Caki2 (cell line): ENCODE results near the gene RHBDL3. TPM values are rescaled to one million over a fixed set of nuclear protein-coding genes. Genes with fewer than 3 reads are reported as not detected.
"Not testable (repeated sequence)": the region's sequence is repeated elsewhere in the genome, so short reads cannot be mapped to it uniquely, and the experiment has no call there.

Experiments used
- DNase-seq: peaks from one replicate; pipeline ENCODE4 v3.0.0-alpha.2; 2015; ENCODE audit warnings: low read depth
- in situ Hi-C: cut with HindIII; loops from 2 replicates; pipeline ENCODE4 v1.10.0; 2016; ENCODE audit warnings: low sequenced_read_pairs, low pct_unique_long_range_greater_than_20kb, mixed read lengths
- total RNA-seq: library from RNA; depleted of rRNA; stranded (reverse); fragments of >200 nt; shearing (Covaris generic); gene quantifications from 2 replicates; pipeline ENCODE4 v1.2.3, GENCODE V29; 2014; ENCODE audit warnings: low replicate concordance; rRNA removed

The RHBDL3 gene, protein sequence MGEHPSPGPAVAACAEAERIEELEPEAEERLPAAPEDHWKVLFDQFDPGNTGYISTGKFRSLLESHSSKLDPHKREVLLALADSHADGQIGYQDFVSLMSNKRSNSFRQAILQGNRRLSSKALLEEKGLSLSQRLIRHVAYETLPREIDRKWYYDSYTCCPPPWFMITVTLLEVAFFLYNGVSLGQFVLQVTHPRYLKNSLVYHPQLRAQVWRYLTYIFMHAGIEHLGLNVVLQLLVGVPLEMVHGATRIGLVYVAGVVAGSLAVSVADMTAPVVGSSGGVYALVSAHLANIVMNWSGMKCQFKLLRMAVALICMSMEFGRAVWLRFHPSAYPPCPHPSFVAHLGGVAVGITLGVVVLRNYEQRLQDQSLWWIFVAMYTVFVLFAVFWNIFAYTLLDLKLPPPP
- 4.5 and 7.2 TPM in 2 replicates for total RNA-seq

DNA sequence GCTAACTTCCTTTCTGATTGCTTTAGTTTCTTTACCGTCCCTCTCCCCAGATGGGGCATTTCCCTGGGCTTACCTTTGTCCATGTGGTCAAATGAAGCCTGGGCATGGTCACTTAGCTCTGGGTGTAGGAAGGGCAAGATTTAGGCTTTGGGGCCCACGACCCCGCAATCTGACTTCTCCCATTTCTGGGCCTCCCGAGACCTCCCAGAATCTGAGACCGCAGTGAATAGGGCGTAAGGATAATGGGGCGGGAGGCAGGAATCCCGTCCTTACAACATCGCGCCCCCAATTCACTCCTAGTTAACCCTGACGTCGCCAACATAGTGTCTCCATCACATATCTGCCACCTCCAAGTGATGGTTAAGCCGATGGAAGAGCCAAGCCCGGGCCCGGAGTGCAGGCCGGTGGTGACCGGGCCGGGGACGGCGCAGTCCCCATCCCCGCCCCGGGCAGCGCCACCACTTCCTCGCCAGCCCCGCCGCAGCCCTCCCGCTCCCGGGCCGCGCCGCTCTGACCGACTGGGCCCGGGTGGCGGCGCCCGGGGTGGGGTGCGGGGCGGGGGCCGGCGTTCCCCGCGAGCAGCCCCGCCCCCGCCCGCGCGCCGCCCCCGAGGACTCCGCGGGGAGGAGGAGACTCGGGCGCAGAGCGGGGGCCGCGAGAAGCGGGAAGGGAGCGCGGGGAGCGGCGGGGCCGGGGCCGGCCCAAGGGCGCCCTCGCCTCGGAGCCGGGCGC is at the start of gene RHBDL3:
TSS of gene RHBDL3 (plus strand) at position 641 of the 732 bp plus-strand sequence. CDS start 358 bp downstream, outside the sequence.
- in situ Hi-C loops, result no loop called here
- DNase-seq, result no peak

DNA sequence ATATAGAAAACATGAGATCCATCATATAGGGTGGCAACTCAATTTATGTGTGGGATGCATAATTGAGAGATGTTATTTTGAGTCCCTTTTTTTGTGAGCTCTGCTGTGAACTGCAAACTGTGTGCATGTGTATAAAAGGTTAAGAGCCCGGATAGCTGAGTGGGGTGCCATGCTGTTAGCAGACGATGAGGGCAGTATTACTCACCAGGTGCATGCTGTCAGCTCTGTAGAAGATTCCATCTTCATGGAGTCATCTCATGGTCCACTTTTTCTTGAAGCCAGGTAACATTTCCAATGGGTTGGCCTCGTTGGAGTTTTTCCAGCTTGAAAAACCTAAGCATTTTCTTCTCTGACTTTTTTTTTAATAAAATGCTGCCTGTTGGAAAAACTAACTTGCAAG is 43.0 kb upstream of the RHBDL3 start:
- in situ Hi-C loops, result no loop called here
- no peak for DNase-seq

DNA sequence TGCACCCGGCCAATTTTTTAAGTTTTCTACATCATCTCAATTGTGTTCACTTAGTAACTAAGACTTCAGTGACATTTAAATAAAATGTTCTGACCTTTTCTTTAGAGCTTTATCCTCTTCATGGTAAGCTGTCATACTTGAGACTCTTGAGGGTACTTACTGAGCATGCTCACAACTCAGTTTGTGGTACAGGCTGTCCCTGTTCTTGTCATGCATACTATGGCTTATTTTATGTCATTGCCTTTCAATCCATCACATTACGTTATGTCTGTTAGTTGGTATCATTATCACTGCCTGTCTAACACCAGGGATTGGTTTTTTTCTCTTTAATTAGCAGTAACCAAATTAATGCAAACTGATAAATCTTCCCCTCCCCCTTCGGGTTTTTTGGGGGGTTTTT is 41.9 kb upstream of the RHBDL3 start:
- in situ Hi-C loops, result no loop called here
- DNase-seq, result no peak

DNA sequence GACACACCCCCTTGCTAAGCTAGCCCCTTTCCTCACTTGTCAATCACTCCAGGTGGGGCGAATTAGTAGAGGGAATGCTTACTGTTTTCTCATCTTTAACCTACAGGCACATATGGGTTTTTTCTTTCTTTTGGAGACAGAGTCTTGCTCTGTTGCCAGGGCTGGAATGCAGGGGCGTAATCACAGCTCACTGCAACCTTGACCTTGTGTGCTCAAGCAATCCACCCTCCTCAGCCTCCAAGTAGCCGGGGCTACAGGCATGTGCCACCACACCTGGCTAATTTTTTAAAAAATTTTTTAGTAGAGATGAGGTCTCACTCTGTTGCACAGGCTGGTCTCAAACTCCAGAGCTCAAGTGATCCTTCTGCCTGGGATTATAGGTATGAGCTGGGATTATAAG is 38.7 kb upstream of the RHBDL3 start:
- DNase-seq, result no peak
- in situ Hi-C loops, result no loop called here

DNA sequence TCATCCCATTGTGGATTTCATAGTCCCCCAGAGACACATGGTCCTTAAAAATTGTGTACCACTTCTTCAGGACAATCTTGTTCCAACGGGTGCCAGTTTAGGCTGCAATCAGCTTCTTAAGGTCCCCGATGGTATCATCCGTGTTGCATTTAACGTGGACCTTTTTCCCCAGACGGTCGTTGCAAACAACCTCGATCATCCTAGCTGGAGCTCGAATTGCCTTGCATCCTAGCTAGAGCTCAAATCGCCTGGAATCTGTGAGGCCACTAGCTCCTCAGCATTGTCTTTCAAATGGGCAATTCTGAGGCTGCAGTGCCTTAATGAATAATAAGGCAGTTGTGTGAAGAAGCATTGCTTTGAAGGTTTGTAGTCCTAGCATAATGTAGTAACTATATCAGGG is 37.7 kb upstream of the RHBDL3 start:
- in situ Hi-C loops, result no loop called here
- no peak for DNase-seq

DNA sequence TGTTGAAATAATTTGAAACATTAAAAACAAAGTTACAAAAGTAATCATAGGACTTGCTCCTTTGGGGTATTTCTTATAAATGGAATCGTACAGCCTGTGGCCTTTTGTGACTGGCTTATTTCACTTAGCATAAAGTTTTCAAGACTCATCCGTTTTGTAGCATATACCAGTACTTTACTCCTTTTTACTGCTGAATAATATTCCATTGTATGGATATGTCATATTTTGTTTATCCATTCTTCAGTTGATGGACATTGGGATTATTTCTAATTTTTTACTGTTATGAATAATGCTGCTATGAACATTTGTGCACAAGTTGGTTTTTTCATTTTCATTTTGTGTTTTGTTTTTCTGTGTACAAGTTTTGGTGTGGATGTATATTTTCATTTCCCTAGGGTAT is 30.0 kb upstream of the RHBDL3 start:
- no peak for DNase-seq
- in situ Hi-C loops, result no loop called here

DNA sequence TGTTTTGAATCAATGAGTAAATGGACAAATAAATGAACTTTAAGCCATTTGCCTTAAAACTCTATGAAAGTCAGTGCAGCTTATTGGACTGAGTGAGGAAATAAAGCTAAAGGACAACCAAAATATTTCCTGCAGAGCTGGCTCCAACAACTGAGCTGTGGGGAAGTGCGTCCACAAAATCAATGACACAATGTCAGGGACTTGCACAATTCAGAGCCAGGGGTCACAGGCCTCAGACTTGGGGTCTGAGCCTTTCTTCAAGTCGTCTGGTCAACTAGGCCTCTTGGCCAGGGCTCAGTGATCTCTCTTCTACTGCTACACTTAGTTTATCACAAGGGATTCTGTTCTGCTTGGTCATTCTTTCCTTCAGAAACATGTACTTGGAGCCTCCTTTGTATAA is 26.2 kb upstream of the RHBDL3 start:
- DNase-seq, result no peak
- in situ Hi-C loops, result no loop called here

DNA sequence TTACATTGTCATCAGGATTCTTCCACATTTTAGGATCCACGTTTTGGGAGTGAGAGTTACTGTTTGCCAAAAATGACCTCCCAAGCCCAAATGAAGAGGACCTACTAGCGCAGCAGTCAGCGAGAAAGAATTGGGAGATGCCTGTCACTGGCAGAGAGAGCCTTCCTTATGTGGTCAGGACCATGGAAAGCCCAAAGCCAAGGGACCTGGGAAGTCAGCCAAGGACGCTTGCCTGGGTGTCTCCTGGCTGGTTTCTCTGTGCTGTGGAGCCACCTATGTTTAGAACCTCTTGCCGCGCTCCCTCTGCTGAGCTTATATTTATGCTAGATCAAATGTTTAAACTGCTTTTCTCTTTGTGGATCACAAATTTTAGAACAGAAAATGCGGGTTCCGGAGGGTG is 24.9 kb upstream of the RHBDL3 start:
- DNase-seq, result no peak
- in situ Hi-C loops, result no loop called here

DNA sequence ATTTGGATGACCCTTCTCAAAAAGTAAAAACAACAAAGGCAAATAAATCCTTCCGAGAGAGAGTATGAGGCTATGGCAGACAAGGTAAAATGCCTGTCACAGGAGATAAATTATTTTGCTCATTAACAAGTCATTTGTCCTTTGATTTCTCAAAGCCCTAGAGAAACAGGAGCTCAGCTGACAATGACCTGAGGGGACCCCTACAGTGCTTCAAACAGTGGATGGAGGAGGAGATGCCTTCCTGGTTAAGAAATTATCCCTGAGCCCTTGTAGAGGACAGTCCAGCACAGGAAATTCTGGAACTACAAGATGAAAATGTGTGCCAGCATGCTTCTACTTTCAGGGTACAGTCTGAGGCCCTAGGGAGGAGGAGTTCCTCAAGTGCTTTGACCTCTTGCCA is 24.0 kb upstream of the RHBDL3 start:
- DNase-seq, result no peak
- in situ Hi-C loops, result no loop called here

DNA sequence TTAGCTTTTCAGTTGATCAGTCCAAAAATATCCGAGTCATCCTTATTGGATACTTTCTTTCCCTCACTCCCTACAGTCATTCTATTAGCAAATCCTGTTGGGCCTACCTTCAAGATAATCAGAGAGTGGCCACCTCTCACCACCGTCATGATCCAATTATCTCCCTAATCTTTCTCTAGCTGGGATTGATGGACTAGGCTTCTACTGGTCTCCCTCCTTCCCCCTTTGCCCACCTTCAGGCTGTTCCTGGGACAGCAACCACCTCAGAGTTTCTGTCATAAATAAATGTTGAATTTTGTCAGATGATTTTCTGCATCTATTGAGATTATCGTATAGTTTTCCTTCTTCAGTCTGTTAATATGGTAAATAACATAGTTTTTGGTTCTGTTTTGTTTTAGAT is 16.2 kb upstream of the RHBDL3 start:
- no peak for DNase-seq
- in situ Hi-C loops, result no loop called here

DNA sequence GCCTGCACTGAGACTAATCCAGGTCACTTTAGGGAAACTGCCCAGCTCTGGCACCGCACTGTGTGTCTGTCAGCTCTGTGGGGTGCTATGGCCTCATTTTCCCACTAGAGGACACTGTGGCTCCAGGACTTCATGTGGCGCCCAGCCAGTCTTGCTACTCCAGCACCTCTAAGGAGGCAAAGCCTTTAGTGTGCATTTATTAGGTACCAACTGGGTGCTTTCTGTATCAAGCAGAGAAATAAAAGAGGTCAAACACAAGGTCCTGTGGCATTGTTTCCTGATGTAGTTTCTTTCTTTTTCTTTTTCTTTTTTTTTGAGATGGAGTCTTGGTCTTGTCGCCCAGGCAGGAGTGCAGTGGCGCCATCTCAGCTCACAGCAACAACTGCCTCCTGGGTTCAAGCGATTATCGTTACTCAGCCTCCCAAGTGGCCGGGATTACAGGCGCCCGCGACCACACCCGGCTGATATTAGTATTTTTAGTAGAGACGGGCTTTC is 12.5 kb upstream of the RHBDL3 start:
- peak; percentile 60 for DNase-seq
- in situ Hi-C loops, result no loop called here

DNA sequence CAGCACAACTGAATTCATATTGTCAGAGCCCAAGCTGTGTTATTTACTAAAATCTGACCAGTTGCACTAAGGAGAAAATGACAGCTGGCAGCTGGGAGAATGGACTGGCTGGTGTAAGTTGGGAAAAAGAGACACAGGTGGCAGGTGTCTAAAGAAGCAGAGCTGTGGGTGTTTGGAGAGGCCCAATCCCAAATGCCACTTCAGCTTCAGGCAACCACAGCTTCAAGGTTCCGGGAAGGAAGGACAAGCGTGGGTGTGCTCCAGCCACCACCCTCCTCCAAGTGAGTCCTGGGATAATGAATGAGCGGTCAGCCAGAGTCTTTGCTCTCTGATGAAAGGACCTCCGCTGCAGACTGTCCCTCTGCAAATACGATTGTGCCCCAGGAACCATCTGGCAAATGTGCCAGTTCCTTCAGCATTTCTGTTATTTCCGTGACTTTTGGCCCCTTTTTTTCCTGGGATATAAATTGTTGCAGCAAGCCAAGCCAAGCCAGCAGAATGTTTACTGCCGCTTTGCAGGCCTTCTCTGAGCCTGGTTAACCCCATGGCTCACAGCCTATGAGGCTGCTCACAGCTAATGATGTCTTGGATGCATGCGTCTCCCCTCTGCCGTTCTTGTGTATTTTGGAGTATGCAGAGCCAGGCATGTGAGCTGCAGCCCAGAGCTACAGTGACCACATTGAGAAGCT is 9.5 kb upstream of the RHBDL3 start:
- DNase-seq, result no peak
- in situ Hi-C loops, result no loop called here

DNA sequence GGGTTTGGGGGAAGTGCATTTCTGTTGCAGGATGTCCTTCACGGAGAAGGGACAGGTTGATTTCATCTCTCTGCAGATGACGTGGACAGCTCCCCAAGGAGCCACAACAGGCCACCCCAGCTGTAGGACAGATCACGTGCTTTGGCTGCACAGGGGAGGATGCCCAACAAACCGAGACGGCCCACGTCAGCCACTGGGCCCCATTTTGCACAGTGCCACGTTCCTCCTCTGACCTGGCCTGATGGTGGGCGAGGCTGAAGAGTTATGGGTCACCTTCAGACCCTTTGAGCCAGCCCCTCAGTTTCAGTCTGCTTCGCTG is 9.0 kb upstream of the RHBDL3 start:
- in situ Hi-C loops, result no loop called here
- no peak for DNase-seq

DNA sequence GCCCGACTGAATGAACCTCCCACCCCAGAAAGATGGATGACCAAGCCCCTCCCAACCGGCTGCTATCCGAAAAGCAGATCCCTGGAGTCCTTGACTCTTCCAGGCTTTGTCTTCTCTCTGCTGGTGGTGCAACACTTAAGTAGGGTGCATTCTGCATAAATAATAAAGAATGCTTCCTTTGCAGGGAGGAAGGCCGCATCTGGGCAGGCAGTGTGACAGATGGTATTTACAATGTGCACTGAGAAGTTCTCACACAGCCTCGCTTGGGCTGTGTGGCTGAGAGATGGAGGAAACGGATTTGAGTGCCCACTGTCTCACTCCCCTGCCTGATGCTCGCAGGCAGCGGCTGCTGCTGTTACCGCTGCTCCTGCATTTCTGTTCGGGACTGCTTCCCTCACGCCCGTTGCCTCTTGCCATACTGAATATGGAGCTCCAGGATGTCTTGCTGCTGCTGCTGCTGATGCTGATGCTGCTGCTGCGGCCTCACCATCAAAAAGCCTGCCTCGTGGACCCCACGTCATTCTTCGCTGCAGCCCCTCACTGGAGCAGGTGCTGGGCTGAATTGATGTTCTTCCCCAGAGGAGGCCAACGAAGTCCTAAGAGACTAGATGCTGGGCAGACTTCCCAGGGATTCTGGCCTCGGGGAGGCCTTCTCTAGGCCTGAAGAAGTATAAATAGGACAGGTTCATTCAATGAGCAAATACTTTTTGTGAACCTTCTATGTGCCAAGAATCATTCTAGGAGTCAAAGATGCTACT is 7.1 kb upstream of the RHBDL3 start:
- in situ Hi-C loops, result no loop called here
- DNase-seq, result no peak

DNA sequence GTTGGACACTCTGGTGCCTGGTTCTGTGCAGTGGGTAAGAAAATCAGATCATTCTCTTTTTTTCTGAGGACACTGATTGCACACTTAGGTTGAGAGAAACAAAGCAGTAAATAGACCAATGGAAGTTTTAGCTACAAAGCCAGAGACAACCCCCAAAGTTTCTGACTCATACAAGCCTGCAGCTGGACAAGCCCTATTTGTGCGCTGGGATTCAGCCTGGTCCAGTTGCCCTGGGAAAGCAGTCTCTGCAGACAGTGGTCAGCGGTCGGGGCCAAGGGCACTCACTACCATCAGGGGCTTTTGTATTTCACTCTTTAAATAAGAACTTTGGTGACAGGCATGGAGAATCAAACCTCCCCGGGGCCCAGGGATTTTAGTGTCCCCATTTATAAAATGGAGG is 6.0 kb upstream of the RHBDL3 start:
- no peak for DNase-seq
- in situ Hi-C loops, result no loop called here

DNA sequence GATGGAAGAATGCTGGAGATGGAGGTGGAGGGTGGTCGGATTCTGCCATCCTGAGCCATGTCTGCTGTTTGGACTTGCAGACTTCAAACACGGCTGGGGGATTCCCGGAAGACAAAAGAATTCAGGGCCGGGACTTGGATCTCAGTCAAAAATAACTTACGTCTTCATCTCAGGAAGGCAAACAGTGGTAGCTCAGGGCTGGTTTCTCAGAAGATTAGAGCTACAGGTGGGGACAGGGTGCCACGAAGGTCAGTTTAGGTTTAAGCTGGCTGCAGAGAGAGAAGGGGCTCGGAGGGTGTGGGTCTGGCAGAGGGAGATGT is 4.3 kb upstream of the RHBDL3 start:
- in situ Hi-C loops, result no loop called here
- DNase-seq, result peak; percentile 49

DNA sequence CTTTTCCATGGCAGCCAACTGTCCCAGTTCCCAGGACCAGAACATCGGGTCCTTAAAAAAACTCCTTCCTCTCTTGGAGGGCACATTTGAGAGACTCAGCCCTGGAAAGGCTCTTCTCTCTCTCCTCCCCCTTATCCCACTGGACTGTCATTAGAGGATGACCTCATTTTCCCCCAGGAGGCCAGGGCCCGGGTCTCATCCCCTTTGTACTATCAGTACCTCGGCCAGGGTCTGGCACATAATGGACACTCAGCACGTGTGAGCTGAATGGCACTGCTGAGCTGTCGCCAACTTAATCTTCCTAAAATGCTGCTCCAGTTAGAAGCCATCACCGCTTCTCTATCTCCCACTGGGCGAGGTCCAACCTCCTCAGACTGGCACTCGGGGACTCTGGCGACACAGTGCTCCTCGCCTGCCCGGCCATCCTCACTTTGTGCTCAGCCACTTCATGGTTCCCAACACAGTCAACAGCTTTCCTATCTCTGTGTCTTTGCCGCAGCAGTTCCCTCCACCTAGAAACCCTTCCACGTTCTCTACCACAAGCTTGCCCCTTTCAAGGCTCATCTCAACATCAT is 3.6 kb upstream of the RHBDL3 start:
- in situ Hi-C loops, result no loop called here
- no peak for DNase-seq

DNA sequence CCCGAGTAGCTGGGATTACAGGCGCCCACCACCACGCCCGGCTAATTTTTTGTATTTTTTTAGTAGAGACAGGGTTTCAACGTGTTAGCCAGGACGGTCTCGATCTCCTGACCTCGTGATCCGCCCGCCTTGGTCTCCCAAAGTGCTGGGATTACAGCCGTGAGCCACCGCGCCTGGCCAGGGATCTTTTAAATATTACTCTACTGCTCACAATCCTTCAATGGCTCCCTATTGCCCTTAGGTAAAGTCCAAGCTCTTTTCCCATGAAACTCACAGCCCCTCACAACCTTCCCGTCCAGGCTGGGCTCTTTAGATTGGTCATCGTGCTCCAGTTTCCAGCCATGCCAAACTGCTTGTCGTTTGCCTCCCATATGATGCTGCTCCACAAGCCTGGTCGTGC is 2.1 kb upstream of the RHBDL3 start:
- in situ Hi-C loops, DNase-seq: not testable (repeated sequence)
